Activated T-cell treated with anti-CD3 and anti-CD28 coated beads, Interleukin-2, amount 50 U/mL, for 48 hours (primary cell): Measurements from ENCODE around the gene CACNA2D3.

Source experiments
- DNase-seq, 2 experiments: peaks; one replicate each; pipeline ENCODE4 v3.0.0-alpha.2; 2020

Gene CACNA2D3

DNA sequence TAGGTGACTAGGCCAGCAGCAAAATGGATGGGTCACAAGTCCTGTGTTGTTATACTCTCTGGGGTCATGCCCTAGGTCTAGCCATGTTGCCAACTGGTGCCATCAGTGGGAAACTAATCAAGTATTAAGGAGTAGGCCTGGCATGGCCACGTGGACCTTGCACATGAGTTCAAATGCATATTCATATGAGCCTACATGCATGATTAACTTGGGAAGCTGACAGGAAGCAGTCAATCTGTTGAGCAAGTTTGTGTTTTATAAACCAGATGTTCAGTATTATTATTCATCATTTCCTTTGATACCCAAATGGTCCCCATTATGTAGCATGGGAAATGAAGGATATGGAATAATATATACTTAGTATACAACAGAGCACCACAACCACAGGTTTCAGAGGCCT, 710.5 kb downstream of the CACNA2D3 start:
- no peak for DNase-seq

DNA sequence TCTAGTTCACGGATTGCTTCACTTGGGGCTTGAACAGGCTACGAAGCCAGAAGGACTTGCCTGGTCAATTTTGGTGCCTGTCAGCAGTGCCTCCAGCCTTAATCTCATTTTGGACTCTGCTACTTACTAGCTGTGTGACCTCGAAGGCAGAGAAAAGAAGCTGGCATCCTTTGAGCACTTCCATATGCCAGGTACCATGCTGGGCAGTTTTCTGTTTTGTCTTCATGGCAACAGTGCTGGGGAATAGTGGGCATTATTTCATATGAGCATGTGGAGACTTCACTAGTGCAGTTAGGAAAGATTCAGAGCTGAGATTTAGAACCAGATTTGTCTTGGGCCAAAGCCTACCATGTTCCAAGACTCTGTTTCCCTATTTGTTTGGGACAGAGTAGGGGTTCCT, 713.3 kb downstream of the CACNA2D3 start:
- DNase-seq, result no peak

DNA sequence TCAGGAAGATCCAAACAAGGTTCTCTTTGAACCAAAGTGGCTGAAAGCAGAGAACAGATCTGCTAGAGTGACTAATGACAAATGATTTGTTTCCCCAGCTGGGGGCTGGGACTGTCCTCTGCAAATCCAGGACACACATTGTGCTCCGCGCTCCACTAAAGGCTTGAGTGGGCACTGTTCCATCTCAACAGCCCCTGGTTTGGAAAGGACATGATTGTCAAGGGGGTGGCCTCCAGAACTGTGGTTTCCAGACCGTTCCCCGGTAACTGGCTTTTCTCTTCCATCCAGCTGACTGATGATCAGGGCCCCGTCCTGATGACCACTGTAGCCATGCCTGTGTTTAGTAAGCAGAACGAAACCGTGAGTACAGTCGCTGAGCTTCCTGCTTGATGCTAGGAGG, 714.5 kb downstream of the CACNA2D3 start:
- no peak for DNase-seq

DNA sequence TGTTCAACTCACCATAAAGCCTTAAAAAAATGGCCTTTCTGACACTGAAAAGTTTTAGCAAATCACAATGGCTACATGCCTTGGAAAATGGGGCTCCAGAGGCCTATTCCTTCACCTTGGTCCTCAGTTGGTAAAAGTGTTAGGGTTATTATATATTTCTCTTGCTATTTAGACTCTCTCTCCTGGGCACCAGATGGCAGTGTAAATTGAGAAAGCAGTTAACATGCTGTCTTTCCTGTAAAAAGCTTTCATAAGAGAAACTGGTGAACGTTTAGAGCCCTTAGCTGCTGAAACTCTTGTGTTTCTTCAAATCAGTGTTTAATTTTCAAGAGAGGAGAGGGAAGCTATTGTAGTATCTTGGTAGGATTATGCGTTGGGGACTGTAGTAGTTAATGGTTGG, 715.6 kb downstream of the CACNA2D3 start:
- no peak for DNase-seq

DNA sequence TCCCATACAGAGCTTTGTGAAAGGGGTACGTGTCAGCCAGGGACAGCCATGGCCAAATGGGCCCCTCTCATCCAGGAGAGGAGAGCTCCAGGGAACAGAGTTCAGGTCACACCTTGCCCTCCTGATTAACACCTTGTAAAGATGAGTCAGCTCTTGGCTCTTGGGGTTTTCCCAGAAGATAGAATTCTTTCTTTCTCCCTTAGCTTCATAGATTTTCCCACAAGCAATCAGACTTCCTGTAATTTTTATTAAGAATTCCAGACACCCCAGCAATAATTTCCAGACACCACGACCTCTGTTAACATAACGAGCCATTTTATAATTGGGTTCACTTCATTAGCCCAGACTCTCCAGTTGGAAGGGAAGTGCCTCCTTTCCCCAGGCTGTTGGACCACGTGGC, 719.1 kb downstream of the CACNA2D3 start:
- DNase-seq, result no peak

DNA sequence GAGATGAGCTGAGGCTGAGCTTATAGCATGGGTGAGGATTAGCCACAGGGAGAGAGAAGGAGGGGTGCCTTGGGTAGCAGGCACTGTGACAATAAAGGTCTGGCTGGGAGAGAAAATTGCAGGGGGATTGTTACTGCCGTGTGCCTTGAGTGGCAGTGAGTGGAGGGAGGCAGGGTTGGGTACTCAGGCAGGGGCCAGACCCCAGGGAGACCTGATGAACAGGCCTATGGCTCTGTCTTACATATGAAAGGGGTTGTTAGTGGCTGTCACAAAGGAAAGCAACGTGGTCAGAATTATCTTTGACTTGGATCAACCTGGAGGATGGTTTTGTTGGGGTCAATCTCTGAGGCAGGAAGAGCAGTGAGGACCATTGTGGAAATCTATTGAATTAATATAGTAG, 721.0 kb downstream of the CACNA2D3 start:
- DNase-seq, result no peak

DNA sequence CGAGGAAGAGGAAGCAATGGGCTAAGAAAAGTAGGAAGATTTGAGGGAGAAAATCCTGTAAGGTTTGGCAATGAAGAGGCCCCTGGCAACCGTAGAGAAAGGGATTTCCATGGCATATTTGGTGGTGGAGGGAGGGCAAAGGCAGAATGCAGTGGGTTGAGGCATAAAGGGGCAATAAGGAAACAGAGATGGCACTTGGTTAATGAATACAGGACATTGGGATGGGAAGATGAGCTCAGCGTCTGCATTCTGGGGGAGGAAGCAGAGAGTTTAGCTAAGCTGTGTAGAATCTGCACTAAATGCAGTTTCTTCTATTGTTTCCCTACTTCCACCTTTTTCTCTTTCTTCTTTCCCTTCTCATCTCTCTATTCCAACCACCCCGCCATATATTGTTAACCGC, 721.9 kb downstream of the CACNA2D3 start:
- DNase-seq, result no peak

DNA sequence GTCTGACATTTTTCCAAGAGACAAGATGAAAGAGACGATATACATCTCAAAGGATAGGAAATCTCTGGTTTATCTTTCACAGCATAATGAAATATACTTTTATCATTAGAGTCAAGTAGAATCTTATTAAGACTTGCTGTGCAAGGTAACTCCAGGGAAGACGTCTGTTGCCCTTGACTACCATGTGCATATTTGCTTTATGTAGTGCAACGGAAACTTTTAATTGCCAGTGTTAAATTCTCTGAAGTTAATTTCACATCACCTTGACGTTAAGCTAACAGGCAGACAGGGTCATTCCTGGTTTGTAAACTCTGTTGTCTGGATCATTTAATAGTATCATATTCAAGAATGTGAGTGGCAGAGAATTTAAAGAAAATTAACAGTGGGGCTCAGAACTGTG, 722.7 kb downstream of the CACNA2D3 start:
- no peak for DNase-seq

DNA sequence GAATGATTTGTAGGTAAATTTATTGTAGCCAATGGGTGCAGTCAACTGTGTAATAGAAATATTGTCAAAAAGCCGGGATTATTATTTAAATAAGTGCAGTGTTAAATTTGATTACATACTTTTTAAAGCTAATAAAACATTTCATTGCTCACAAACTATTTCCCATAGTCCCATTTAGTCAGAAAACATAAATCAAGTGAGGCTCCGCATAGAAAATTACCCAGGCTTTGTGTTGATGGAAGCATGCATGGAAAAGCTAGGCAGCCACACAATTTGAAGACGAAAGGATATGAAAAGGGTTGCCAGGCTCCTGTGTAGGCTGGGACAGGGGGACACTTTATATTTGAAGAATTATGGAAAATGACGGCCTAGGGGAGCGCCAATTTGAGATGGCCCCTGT, 723.2 kb downstream of the CACNA2D3 start:
- DNase-seq, result no peak

DNA sequence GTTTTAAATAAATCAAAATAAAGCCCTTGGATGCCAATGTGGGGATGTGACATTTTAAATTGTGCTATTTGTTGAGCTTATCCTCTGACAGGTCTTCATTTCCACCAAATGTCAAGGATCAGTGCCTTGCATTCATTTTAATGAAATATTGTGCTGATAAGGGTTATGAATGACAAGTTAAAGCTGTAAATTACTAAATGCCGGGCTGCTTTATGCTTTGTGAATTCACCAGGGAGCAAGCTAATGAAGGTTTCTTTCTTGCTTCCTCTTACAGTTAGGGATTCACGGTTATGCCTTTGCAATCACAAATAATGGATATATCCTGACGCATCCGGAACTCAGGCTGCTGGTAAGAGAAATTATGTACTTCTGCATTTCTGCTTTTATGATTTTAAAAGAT, 723.8 kb downstream of the CACNA2D3 start:
- DNase-seq, result no peak

DNA sequence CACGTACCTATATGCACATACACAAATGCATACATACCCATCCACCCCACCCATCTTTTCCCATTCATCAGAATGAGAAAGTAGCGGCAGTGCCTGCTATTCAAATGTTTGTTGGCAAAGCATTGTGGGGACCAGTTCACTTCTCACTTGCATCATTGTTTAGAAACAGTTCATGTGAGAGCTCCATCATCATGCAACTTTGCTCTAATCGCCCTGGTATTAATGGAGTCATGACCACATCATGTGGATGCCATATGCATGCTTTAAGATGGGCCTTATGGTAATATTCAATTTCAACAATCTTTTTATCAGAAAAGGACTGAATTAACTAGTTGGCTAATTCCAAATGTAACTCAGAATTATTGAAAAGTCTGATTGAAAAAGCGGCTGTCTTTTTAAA, 725.0 kb downstream of the CACNA2D3 start:
- DNase-seq, result no peak

DNA sequence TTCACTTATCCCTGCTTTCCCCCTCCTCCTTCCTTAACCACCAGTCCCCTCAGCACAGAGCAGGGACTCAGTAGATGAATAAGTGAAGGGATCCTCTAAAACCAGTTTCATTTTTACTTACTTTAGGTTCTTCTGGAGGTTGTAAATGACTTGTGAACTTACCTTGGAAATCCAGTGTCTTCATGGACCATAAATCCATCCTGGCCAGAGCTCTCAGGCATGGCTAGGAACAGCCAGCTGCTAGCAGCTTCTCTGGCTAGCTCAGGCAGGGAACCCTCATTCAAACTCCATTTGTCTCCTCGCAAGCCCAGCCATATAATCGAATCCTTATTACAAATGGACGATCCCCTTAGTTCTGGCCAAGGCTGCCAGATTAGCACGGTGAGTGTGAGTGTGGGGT, 727.0 kb downstream of the CACNA2D3 start:
- DNase-seq, result no peak

DNA sequence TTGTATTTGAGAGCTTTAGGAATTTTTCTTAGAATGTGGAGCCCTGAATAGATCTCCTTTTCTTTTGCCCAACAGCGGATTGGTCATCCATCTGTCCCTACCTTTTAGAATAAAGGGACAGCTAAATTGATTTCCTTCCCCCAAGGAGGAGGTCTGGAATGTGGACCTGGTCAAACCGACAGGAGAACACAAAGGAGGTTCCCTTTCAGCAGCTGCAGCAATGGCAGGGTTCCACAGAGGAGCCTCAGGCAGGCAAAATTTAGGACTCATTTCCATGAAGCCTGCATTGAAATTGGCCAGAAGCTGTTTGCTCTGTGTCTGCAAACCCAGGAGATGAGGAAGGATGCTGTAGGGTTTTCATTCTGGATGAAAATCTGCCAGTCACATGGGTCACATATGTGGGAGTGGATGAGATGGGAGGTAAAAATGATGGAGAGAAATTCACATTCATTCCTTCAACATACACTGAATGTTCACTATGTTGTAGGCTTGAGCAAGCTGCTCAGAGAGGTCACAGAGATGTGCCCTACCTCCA, 728.2 kb downstream of the CACNA2D3 start:
- no peak for DNase-seq

DNA sequence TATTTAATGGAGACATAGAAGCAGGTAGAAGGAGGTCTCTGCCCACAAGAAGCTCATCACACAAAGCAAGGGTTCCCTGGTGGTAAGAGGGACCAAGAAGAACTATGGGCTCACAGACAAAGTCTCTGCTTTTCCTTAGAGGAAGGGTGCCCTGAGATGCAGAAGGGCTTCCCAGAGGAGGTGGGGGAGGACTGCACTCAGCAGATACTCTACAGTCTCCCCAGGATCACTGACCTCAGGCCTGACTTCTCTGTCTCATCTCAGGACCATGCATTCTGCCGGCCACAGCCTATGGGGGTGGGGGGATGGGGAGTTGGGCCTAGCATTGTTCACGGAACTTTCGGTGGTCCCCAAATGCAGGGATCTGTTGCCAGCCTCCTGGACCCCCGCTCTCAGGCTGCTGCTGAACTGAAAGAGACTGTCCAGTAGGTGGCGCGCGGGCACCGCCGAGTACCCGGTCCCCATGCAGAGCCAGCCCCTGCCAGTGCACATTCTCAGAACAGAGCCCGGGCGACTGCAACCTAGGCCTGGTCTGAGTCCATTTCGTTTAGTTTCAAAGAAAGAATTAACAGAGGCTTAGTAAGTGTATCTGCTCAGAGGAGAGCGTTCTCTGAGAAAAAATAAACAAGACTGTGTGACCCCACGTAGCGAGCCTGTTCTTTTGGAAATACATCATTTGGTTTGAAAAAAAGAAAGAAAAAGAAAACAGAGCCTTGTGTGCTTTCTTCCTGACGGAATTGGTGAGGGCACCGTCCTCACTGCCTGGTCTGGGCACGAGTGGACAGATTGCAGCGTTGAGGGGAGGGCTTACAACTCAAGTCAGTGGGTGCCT, 731.4 kb downstream of the CACNA2D3 start:
- peak; percentile 51 to 64 for DNase-seq

DNA sequence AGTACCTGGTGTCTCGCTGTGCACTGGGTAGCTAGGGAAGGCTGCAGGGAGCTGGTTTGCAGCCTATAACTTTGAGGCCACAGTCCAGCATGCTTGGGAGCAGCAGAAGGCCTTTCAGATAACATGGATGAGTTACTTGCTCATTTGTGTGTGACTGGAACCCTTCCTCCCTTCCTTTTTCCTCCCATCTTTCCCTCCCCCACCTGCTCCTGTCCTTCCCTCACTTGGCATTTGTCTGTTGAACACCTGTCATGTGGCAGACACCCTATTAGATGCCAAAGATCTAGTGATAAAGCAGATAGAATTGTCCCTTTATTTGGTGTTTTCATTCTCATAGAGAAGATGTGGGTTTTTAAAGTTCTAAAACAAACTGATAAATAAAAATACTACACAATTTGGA, 733.9 kb downstream of the CACNA2D3 start:
- DNase-seq, result no peak

DNA sequence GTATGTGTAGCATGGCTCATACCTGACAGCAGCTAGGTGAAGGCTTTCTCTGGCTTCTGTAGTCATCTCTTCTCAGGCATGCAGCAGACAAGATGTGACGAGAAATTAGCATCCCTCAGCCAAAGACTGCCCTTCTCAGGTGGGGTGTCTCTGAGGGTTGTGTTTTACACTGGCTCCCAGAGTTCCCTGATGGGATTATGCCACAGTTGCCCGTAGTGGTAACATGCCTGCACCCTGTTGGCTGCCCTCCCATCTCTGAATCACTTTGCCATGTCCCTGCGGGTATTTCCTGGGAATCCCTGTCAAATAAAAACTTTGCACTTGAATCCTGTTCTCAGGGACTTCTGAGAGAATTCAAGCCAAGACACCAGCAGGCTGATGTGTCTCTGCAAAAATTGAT, 735.0 kb downstream of the CACNA2D3 start:
- no peak for DNase-seq

DNA sequence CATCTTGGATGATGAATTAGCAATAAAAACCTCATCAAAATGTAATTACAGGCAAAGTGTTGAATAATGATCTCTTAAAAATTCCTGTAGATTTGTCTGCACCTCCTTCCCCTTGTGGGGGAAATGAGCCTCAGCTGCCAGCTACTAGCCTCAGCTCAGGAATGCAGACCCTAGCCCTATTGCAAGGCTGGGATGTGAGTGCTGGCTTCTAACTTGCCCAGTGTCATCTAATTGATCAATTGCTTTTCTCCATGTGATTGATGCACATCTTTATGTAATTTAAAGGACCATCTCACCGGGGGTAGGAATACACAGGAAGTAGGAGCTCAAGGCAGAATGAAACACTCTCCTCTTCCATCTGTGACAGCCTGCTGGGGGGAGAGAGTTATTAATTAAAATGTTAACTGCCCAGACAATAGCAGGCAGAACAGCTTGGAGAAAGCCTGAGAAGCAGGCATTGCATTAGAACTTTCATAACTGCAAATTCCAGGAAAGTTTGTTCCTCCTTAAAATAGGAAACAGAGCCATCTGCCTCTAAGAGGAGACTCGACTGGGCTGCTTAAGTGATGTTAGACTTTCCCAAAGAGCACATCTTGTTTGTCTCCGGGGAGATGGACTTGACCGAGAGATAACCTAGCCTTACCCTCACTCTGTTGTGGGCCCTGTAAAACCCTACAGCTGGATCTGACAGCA, 735.9 kb downstream of the CACNA2D3 start:
- no peak for DNase-seq

DNA sequence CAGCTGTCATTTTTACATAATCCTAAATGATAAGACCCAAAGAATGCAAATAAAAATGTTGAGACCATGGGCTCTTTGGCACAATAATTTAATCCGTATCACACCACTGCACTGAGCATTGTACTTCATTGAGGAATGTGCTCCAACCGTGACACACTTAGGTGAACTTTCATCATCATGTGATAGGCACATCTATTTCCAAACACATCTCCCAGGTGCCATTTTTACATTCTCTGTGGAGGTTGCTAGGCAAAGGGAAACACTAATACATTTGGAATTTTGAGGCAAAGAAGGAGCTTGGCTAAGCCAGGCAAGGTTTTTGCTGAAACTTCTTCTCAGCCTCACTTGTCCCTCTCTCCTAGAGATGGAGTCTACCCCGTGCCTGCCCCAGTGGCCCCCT, 736.8 kb downstream of the CACNA2D3 start:
- no peak for DNase-seq

DNA sequence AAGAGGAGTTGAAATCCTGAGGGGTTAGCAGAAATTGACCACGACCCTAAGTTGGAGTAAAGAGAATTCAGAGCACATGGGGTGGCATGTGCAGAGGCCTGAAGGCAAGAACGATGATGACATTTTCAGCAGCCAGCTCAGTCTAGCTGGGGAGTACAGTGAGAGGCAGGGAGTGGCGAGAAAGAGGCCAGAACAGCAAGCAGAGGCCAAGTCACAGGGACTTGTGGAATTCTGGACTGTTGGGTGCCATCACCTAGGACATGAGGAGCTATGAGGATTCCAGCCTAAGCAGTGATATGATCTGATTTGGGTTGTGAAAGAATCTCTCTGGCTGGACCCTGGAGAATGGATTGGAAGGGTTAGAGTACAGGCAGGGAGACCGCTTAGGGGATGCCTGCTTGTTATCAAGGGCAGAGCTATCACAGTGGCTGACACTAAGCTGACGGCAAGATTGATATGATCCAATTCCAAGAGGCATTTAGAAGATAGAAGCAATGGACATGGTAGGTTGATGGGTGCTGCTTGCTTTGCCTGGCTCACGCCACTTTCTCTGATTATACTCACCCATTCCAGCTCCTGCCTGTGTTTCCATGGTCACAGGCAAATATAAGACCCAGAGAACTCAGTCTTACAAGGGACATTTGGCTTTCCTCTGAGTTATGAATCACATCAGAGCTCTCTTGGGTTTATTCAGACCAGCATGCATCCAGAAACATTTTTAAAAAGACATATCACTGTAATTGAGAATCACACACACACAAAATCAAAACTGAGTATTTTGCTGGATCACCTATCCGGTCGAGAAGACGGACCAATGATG, 739.1 kb downstream of the CACNA2D3 start:
- DNase-seq, result no peak

DNA sequence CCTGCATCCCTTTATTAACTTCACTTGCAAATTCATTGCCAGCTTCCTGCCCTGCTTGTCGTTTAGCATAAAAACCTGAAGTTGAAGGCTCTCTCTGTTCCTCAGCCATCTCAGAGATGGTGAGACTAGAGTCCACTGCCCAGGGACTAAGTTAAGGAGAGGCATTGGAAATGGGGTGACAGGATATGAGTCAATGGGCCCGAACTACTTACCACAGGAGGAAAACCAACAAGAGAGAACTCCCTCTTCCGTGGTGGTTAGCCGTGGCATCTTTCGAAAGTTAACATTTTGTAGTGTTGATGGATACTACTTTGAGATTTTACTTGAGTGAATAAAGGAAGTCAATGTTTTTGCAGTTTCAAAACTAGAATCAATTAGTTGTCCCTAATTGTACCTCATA, 740.2 kb downstream of the CACNA2D3 start:
- no peak for DNase-seq

DNA sequence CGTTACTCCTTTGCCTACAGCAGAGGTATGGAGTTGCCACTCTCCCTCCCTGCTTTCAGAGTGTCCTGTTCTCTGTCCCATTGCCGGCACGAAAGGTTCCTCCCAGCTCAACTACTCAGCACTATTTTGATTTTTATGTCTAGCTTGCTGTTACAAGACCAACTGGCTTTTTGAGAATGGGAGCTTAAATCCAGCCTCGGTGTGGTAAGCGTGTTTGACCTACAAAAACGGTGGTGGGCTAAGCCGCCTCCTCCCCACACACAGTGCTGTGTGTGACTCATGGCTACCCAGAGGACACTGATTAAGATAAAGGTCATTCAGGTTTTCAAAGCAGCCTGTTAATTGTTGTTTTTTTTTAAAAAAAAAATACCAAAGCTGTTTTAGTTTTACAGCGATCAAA, 741.0 kb downstream of the CACNA2D3 start:
- DNase-seq, result no peak

DNA sequence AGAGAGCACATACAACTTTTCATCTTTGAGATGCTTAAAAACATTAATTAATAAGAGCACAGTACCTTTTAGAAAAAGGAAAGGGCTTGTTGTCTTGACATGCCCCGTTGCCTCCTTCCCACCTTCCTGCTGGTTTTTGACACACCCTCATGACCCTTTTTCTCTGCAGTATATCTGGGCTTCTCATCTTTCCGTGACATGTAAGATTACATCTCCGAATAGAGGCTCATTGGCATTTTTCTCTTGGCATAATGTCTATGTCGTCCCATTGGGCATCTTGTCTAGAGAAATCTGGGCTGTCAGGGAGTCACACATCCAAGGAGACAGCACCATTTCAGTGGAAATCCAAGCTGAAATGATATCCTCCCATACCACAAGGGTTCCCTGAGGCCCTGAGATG, 741.4 kb downstream of the CACNA2D3 start:
- DNase-seq, result no peak

DNA sequence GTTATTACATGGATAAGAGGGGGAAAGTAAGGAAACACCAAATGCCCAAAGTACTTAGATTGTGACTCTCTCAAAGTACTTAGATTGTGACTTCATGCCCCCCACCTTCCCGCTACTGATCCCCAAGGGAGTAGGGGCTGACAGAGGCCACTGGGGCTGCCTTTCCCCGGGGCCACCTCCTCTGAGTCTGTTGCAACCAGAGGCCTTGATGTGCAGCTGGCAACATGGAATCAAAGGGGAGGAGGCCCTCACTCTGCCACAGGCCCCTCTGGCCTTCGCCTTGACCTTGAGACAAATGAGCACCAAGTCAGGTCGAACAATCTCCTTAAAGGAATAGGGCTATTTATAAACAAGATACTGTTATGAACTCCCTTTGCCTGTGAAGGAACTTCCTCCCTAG, 743.0 kb downstream of the CACNA2D3 start:
- DNase-seq, result no peak

DNA sequence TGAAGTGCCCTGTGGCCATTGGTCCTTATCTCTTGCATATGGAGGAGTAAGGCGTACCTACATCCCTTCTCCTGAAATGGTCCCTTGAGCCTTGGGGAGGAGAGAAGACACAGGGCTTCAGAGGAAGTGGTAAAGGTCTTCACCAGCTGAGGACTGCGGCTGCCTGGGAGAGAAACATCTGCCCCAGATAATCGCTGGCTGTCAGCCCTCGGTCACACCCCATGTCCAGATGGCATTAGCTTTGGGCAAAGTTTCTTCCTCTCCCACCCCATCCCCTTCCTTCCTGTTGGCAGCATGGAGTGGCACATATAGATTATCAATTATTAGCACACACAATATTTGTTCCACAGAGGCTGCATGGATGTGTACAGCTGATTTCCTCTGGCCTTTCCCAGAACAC, 743.9 kb downstream of the CACNA2D3 start:
- no peak for DNase-seq
